ENCODE results near the gene RNPC3. TPM values are rescaled to one million over a fixed set of nuclear protein-coding genes. Genes with fewer than 3 reads are reported as not detected.

The RNPC3 gene
- total and polyA plus RNA-seq, 12 donors: 8.0 to 27.2 (median 21.3) TPM

GRCh38 chr1:103520822-103521221 lies 4.7 kb upstream of the RNPC3 start:
- Histone ChIP-seq H3K9me3 (no peaks in the 10 kb centered on the region), H3K27ac (no peak overlapping the region), H3K4me1 (peaks cover 0 to 6% (median 0%) of the 10 kb centered on the region in 9 donors), H3K36me3 (no peaks in the 10 kb centered on the region), H3K4me3 (no peak overlapping the region), H3K27me3 (no peaks in the 10 kb centered on the region)
- ATAC-seq (no peak), DNase-seq (no peak)
- TF ChIP-seq CTCF (IDR thresholded peaks at IDR 0.05): no peak
- intact Hi-C loops (cut with DNase I): loop anchor here in 1 of 10 donors (5.0 kb wide), 1 partner anchor 414 kb away; the partner anchor contains the start of gene COL11A1

GRCh38 chr1:103523346-103523745 lies 2.2 kb upstream of the RNPC3 start:
- no peaks in the 10 kb centered on the region for H3K27me3 ChIP-seq
- TF ChIP-seq CTCF (IDR thresholded peaks at IDR 0.05): no peak
- DNase-seq: no peak
- H3K9me3 ChIP-seq: no peaks in the 10 kb centered on the region
- peaks cover 0 to 6% (median 0%) of the 10 kb centered on the region in 9 donors for H3K36me3 ChIP-seq
- ATAC-seq: no peak
- no peak overlapping the region for H3K27ac ChIP-seq
- peaks cover 0 to 26% (median 19%) of the 10 kb centered on the region in 9 donors for H3K4me1 ChIP-seq
- 79 to 90% methylated on average over 3 of the region's 3 CpGs for WGBS, 2 donors
- no peak overlapping the region for H3K4me3 ChIP-seq
- intact Hi-C loops (cut with DNase I): loop anchor here in 1 of 10 donors (5.0 kb wide), 1 partner anchor 416 kb away; the partner anchor contains the start of gene COL11A1

GRCh38 chr1:103525114-103525606 lies 339 bp upstream of the RNPC3 start:
- intact Hi-C loops (cut with DNase I): no loop called here
- H3K27ac ChIP-seq: peak overlapping the region in 3 of 10 donors; percentile 42 to 95 (median 53)
- no peak for TF ChIP-seq CTCF (IDR thresholded peaks at IDR 0.05)
- H3K4me1 ChIP-seq: peaks cover 0 to 37% (median 34%) of the 10 kb centered on the region in 9 donors
- WGBS, 2 donors: 5 to 6% methylated on average over 22 of the region's 34 CpGs
- H3K9me3 ChIP-seq: no peaks in the 10 kb centered on the region
- no peak for DNase-seq
- H3K4me3 ChIP-seq: peak overlapping the region in 8 of 10 donors; percentile 7 to 51 (median 43)
- peaks cover 0 to 25% (median 5%) of the 10 kb centered on the region in 9 donors for H3K36me3 ChIP-seq
- ATAC-seq: peak; percentile 57 to 86 (median 76)
- H3K27me3 ChIP-seq: no peaks in the 10 kb centered on the region

- DNase-seq (no peak), ATAC-seq (no peak)
- Histone ChIP-seq H3K27ac (no peak overlapping the region), H3K4me1 (peaks cover 0 to 45% (median 34%) of the 10 kb centered on the region in 9 donors), H3K4me3 (peak overlapping the region in 9 of 10 donors; percentile 81 to 98 (median 87)), H3K36me3 (peaks cover 0 to 44% (median 5%) of the 10 kb centered on the region in 9 donors), H3K27me3 (no peaks in the 10 kb centered on the region), H3K9me3 (no peaks in the 10 kb centered on the region)
- no peak for TF ChIP-seq CTCF (IDR thresholded peaks at IDR 0.05)
- WGBS, 2 donors: 39 to 59% methylated on average over 2 of the region's 2 CpGs
- intact Hi-C loops (cut with DNase I): no loop called here
These were observed 1.8 kb downstream of the RNPC3 start for GRCh38 chr1:103527331-103527730.

Measured in heart right ventricle (tissue), 16 donors.